ENCODE measurements around the gene CFAP57.

CFAP57 gene

DNA sequence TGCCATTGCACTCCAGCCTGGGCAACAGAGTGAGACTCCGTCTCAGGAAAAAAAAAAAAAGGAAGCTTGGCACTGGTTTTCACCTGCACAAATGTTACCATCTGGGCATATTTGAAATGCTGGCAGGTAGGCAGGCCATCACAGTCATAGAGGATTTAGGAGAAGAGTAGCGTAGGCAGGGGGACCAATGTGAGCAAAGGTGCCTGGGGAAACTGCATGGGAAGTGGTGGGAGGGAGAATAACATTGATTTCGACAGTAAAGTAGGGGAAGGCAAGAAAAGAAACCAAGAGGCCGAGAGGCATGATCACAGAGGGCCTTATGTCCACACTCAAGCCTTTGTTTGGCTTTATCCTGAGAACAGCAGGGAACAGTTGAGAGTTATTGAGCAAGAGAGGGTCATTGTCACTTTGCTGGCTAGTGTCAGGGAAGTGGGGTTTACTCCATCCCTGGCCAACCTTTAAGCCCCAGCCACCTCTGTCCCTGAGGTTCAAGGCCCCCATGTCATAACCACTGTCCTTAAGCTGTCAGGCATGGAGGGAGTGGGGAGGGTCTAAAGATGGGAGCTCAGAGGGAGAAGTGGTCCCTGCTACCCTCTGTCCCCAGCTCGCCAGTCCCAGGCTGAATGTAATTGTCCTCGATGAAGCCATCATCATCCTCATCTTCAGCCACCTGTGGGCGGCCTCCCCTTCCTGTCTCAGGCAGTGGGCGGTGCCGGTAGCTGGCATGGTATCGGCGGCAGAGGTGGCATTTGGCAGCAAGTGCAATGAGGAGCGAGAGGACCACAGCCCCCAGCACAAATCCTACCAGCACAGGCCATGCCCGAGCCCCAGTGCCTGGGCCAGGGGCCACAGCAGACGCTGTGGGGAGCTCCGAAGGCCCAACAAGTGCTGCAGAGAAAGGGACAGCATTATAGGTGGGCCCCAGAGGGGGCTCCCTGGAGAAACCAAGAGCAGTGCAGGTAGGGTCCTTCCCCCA is 110.4 kb downstream of the CFAP57 start:
- Mint-ChIP-seq H3K27me3 (peaks cover 21% of the 10 kb centered on the region), H3K4me1 (no peaks in the 10 kb centered on the region), H3K9me3 (no peaks in the 10 kb centered on the region), H3K27ac (ENCODE audit: low read depth) (no peak overlapping the region), H3K4me3 (no peak overlapping the region), H3K36me3 (ENCODE audit: insufficient read depth) (peaks cover 2% of the 10 kb centered on the region)
- no peak for ATAC-seq (replicated peaks; ENCODE audit: extremely low read depth, poor library complexity, severe bottlenecking)
- no peak for DNase-seq (ENCODE audit: low spot score in 2 of 2)

GRCh38 chr1:43284065-43284464 is 111.9 kb downstream of the CFAP57 start:
- H3K36me3 Mint-ChIP-seq (ENCODE audit: insufficient read depth), result peaks cover 1% of the 10 kb centered on the region
- H3K27ac Mint-ChIP-seq (ENCODE audit: low read depth), result no peak overlapping the region
- no peaks in the 10 kb centered on the region for H3K9me3 Mint-ChIP-seq
- DNase-seq (ENCODE audit: low spot score in 2 of 2) (no peak), ATAC-seq (replicated peaks; ENCODE audit: extremely low read depth, poor library complexity, severe bottlenecking) (no peak)
- H3K4me3 Mint-ChIP-seq, result no peak overlapping the region
- H3K27me3 Mint-ChIP-seq, result peaks cover 23% of the 10 kb centered on the region
- no peaks in the 10 kb centered on the region for H3K4me1 Mint-ChIP-seq

GRCh38 chr1:43284546-43285110 is 112.5 kb downstream of the CFAP57 start:
- no peaks in the 10 kb centered on the region for H3K9me3 Mint-ChIP-seq
- DNase-seq (ENCODE audit: low spot score in 2 of 2) (no peak), ATAC-seq (replicated peaks; ENCODE audit: extremely low read depth, poor library complexity, severe bottlenecking) (no peak)
- peaks cover 20% of the 10 kb centered on the region for H3K27me3 Mint-ChIP-seq
- peaks cover 1% of the 10 kb centered on the region for H3K36me3 Mint-ChIP-seq (ENCODE audit: insufficient read depth)
- H3K4me1 Mint-ChIP-seq, result no peaks in the 10 kb centered on the region
- H3K27ac Mint-ChIP-seq (ENCODE audit: low read depth), result no peak overlapping the region
- no peak overlapping the region for H3K4me3 Mint-ChIP-seq

DNA sequence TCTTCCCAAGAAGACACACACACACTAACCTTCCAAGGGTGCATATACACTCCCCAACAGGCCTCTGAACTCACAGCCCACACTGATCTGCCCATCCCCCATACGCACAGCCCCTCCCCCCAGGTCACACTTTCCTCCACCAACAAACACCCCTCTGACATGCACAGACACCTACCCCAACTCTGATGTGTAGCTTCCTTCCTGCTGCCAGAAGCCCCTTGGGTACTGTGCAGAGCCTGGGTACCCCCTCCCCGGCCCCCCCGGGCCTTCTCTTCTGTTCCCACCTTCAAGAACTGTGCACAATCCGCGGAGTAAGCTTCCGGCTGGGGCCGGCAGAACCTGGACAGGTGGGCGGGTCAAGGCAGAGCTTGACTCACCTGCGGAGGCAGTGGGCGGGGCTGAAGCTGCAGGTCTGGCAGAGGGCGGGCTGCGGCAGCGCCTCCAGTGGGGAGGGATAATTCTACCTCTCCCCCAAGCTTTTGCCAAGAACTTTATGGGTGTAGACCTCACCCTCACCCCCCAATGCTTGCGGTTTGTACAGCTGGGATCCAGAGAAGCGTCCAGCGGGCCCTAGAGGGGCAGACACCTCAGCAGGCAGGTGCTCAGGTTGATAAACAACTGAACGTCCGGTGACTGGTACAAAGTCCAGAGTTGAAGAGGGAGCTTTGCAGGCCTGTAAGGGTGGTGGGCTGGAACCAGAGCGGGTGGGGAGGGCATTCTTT is 113.3 kb downstream of the CFAP57 start, which contains the start of gene C1orf210:
C1orf210 (minus strand) TSS at position 313 of the 722 bp plus-strand sequence. CDS start 2,311 bp downstream, outside the sequence.
- Mint-ChIP-seq H3K9me3 (no peaks in the 10 kb centered on the region), H3K27me3 (peaks cover 12% of the 10 kb centered on the region), H3K4me3 (no peak within 1 kb of the TSS), H3K36me3 (ENCODE audit: insufficient read depth) (peaks cover 1% of the 10 kb centered on the region), H3K4me1 (no peaks in the 10 kb centered on the region), H3K27ac (ENCODE audit: low read depth) (no peak within 1 kb of the TSS)
- DNase-seq (ENCODE audit: low spot score in 2 of 2), result no peak
- ATAC-seq (replicated peaks; ENCODE audit: extremely low read depth, poor library complexity, severe bottlenecking), result no peak

- H3K9me3 Mint-ChIP-seq, result no peaks in the 10 kb centered on the region
- DNase-seq (ENCODE audit: low spot score in 2 of 2) (no peak), ATAC-seq (replicated peaks; ENCODE audit: extremely low read depth, poor library complexity, severe bottlenecking) (no peak)
- H3K36me3 Mint-ChIP-seq (ENCODE audit: insufficient read depth), result peaks cover 1% of the 10 kb centered on the region
- no peak overlapping the region for H3K27ac Mint-ChIP-seq (ENCODE audit: low read depth)
- no peak overlapping the region for H3K4me3 Mint-ChIP-seq
- H3K4me1 Mint-ChIP-seq, result no peaks in the 10 kb centered on the region
- peaks cover 10% of the 10 kb centered on the region for H3K27me3 Mint-ChIP-seq
Observed at GRCh38 chr1:43286115-43286514, 114.0 kb downstream of the CFAP57 start.

DNA sequence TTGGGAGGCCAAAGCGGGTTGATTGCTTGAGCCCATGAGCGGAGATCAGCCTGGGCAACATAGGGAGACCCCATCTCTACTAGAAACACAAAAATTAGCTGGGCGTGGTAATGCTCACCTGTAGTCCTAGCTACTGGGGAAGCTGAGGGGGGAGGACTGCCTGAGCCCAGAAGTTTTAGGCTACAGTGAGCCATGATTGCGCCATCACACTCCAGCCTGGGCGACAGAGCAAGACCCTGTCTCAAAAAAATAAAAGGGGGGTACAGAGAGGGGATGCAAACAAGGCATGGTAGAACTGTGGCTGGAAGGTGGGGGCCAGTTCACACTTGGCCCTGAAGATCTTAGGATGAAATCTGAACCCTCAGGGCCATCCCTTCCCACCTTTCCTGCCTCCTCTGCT is 114.4 kb downstream of the CFAP57 start:
- H3K36me3 Mint-ChIP-seq (ENCODE audit: insufficient read depth), result peaks cover 1% of the 10 kb centered on the region
- no peak overlapping the region for H3K27ac Mint-ChIP-seq (ENCODE audit: low read depth)
- ATAC-seq (replicated peaks; ENCODE audit: extremely low read depth, poor library complexity, severe bottlenecking) (no peak), DNase-seq (ENCODE audit: low spot score in 2 of 2) (no peak)
- H3K27me3 Mint-ChIP-seq, result peaks cover 10% of the 10 kb centered on the region
- no peaks in the 10 kb centered on the region for H3K4me1 Mint-ChIP-seq
- H3K4me3 Mint-ChIP-seq, result no peak overlapping the region
- no peaks in the 10 kb centered on the region for H3K9me3 Mint-ChIP-seq

DNA sequence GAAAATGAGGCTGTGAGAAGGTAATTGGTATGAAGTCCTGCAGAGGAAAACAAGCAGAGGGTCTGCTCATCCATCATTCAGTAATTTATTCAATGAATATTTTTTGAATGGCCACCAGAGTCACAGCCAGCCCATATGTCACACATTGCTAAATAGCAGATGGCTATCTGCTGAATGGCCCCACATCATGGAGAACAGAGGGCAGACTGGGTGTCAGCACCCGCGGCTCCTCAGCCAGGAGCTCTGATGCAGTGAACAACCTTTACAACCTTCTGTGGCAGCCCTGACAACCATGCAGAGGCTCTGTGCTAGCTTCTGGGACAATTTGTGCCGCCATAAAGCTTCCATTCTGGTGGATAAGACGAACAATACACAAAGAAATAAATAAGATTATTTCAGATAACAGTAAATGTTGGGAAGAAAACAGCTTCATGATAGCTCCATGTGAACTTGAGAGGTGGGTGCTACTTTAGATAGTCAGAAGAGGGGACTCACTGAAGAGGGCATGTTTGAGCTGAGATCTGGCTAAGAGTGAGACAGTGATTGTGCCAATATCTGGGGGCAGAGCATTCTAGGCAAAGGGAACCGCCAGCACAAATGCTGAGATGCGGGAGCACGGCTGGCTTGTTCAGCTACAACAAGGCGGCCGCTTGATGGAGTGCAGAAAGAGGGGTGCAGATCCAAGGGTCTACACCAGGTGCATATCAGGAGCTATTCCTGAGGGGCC is 116.1 kb downstream of the CFAP57 start:
- no peak for ATAC-seq (replicated peaks; ENCODE audit: extremely low read depth, poor library complexity, severe bottlenecking)
- H3K9me3 Mint-ChIP-seq, result no peaks in the 10 kb centered on the region
- peaks cover 10% of the 10 kb centered on the region for H3K27me3 Mint-ChIP-seq
- H3K4me1 Mint-ChIP-seq, result no peaks in the 10 kb centered on the region
- no peak overlapping the region for H3K27ac Mint-ChIP-seq (ENCODE audit: low read depth)
- H3K36me3 Mint-ChIP-seq (ENCODE audit: insufficient read depth), result peaks cover 1% of the 10 kb centered on the region
- no peak overlapping the region for H3K4me3 Mint-ChIP-seq
- DNase-seq (ENCODE audit: low spot score in 2 of 2), result no peak

DNA sequence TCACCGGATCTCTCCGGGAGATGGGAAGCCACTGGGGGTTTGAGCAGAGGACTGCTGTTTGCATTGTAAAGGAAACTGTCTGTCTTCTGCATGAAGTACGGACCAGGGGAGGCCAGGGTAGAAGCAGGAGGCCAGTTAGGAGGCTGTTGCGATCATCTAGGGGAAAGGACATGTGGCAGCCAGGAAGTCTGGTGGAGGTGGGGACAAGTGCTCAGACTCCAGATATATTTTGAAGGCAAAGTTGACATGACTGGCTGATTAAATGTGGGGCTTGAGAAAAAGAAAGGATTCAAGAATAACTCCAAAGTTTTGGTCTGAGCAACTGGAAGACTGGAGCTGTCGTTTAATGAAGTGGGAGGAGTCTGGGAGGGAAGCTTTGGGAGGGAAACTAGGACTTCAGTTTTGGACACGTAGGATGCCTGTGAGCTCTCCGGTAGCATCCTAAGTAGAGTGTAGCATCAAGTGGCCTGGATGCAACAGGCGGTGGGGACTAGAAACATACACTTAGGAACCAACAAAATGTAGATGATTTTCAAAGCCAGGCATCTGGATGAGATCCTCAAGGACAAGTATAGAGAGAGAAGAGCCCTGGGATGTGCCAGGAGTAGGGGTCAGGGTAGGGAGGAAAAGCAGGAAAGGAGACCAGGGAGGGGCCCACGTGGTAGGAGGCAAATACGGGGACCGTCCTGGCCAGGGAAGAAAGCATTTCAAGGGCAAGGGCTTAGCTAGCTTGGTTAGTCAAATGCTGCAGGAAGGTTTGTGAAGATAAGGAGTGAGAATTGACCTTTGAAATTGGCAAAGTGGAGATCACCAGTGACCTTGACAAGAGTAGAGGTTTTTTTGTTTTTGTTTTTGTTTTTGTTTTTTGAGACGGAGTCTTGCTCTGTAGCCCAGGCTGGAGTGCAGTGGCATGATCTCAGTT is 116.9 kb downstream of the CFAP57 start:
- Mint-ChIP-seq H3K36me3 (ENCODE audit: insufficient read depth) (peaks cover 1% of the 10 kb centered on the region), H3K27me3 (peaks cover 10% of the 10 kb centered on the region), H3K4me3 (no peak overlapping the region), H3K4me1 (no peaks in the 10 kb centered on the region), H3K9me3 (no peaks in the 10 kb centered on the region), H3K27ac (ENCODE audit: low read depth) (no peak overlapping the region)
- no peak for ATAC-seq (replicated peaks; ENCODE audit: extremely low read depth, poor library complexity, severe bottlenecking)
- no peak for DNase-seq (ENCODE audit: low spot score in 2 of 2)

- Mint-ChIP-seq H3K27me3 (peaks cover 5% of the 10 kb centered on the region), H3K4me3 (no peak overlapping the region)
Observed at GRCh38 chr1:43292216-43292615, 120.1 kb downstream of the CFAP57 start.

GRCh38 chr1:43292679-43293078 is 120.5 kb downstream of the CFAP57 start:
- H3K27ac Mint-ChIP-seq (ENCODE audit: low read depth), result no peak overlapping the region
- no peaks in the 10 kb centered on the region for H3K9me3 Mint-ChIP-seq
- H3K27me3 Mint-ChIP-seq, result peaks cover under 1% of the 10 kb centered on the region
- H3K36me3 Mint-ChIP-seq (ENCODE audit: insufficient read depth), result peaks cover under 1% of the 10 kb centered on the region
- ATAC-seq (replicated peaks; ENCODE audit: extremely low read depth, poor library complexity, severe bottlenecking) (no peak), DNase-seq (ENCODE audit: low spot score in 2 of 2) (no peak)
- H3K4me1 Mint-ChIP-seq, result no peaks in the 10 kb centered on the region
- no peak overlapping the region for H3K4me3 Mint-ChIP-seq

More at GRCh38 chr1:43292216-43292615, 120.1 kb downstream of the CFAP57 start:
- Mint-ChIP-seq H3K36me3 (ENCODE audit: insufficient read depth) (peaks cover 1% of the 10 kb centered on the region), H3K27ac (ENCODE audit: low read depth) (no peak overlapping the region), H3K9me3 (no peaks in the 10 kb centered on the region), H3K4me1 (no peaks in the 10 kb centered on the region)
- DNase-seq (ENCODE audit: low spot score in 2 of 2) (no peak), ATAC-seq (replicated peaks; ENCODE audit: extremely low read depth, poor library complexity, severe bottlenecking) (no peak)

- DNase-seq (ENCODE audit: low spot score in 2 of 2), result no peak
- Mint-ChIP-seq H3K36me3 (ENCODE audit: insufficient read depth) (no peaks in the 10 kb centered on the region), H3K4me1 (no peaks in the 10 kb centered on the region), H3K4me3 (no peak overlapping the region), H3K27ac (ENCODE audit: low read depth) (no peak overlapping the region), H3K9me3 (no peaks in the 10 kb centered on the region), H3K27me3 (no peaks in the 10 kb centered on the region)
- no peak for ATAC-seq (replicated peaks; ENCODE audit: extremely low read depth, poor library complexity, severe bottlenecking)
Observed at GRCh38 chr1:43293176-43293575, 121.0 kb downstream of the CFAP57 start.

Data from central memory CD8-positive, alpha-beta T cell (primary cell).